ENCODE results near the gene C1QTNF5. TPM values are rescaled to one million over a fixed set of nuclear protein-coding genes. Genes with fewer than 3 reads are reported as not detected.
"Not testable (repeated sequence)": the region's sequence is repeated elsewhere in the genome, so short reads cannot be mapped to it uniquely, and the experiment has no call there.

Gene C1QTNF5, protein sequence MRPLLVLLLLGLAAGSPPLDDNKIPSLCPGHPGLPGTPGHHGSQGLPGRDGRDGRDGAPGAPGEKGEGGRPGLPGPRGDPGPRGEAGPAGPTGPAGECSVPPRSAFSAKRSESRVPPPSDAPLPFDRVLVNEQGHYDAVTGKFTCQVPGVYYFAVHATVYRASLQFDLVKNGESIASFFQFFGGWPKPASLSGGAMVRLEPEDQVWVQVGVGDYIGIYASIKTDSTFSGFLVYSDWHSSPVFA
- not detected for total RNA-seq

DNA sequence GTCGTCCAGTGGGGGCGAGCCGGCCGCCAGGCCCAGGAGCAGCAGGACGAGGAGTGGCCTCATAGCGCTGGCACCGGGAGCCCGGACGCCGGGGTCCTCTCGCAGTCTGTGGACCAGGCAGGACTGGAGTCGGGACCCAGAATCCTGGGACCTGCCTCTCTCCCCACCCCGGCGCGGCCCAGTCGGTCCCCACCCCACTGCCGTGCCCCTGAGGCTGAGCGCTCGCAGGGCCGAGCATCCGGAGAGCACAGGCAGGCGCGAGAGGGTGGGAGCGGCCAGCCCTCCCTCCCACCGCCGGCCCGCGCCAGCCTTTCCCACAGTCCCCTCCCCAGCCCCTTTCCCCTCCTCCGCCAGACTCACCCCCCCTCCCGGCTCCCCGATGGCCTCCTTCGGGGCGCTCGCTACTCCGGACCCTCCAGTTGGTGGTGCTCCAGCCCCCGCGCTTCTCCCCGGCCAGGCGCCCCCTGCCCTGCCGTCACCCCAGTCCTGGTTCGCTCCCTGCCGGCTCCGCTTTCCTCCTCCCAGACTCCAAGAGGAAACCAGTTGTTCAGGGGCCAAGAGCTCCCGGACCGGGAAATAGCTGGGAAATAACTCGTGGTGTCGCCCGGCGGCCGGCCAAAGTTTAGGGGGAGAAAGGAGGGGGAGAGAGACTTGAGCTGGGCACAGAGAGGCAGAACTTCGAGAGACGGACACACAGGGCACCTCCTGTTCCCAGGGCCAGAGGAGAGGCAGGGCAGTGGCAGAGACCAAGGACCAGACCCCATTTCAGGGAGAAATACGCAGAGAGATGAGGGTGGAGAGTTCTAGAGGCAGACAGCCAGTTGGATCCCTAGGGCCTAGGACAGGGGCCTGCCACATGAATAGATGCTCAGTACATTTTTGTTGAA lies at the start of gene C1QTNF5:
C1QTNF5 (minus strand) TSS at position 549 of the 887 bp plus-strand sequence; CDS start at position 63, 486 bp downstream.
- POLR2A ChIA-PET, result interaction anchor here (0.6 to 0.7 kb wide), 3 partner anchors 20 to 245 kb away, joined by 3 read pairs; no protein-coding TSS in a partner anchor
- Mint-ChIP-seq H3K4me1 (ENCODE audit: low read depth) (peaks cover 39% of the 10 kb centered on the region), H3K4me3 (no peak within 1 kb of the TSS), H3K27me3 (peaks cover 29% of the 10 kb centered on the region), H3K27ac (no peak within 1 kb of the TSS), H3K36me3 (ENCODE audit: low read depth) (peaks cover 21% of the 10 kb centered on the region), H3K9me3 (no peaks in the 10 kb centered on the region)
- intact Hi-C loops (cut with micrococcal nuclease), result no loop called here
- CTCF ChIA-PET, result interaction anchor here (0.6 to 10.9 kb wide), 22 partner anchors 8 to 256 kb away, joined by 3 to 201 read pairs (median 3); partner anchors contain the start of genes HMBS and USP2
- no peak for DNase-seq
- TF ChIP-seq, protein P1, sequence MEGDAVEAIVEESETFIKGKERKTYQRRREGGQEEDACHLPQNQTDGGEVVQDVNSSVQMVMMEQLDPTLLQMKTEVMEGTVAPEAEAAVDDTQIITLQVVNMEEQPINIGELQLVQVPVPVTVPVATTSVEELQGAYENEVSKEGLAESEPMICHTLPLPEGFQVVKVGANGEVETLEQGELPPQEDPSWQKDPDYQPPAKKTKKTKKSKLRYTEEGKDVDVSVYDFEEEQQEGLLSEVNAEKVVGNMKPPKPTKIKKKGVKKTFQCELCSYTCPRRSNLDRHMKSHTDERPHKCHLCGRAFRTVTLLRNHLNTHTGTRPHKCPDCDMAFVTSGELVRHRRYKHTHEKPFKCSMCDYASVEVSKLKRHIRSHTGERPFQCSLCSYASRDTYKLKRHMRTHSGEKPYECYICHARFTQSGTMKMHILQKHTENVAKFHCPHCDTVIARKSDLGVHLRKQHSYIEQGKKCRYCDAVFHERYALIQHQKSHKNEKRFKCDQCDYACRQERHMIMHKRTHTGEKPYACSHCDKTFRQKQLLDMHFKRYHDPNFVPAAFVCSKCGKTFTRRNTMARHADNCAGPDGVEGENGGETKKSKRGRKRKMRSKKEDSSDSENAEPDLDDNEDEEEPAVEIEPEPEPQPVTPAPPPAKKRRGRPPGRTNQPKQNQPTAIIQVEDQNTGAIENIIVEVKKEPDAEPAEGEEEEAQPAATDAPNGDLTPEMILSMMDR (IDR thresholded peaks at IDR 0.05), result no peak
- ATAC-seq, result no peak

DNA sequence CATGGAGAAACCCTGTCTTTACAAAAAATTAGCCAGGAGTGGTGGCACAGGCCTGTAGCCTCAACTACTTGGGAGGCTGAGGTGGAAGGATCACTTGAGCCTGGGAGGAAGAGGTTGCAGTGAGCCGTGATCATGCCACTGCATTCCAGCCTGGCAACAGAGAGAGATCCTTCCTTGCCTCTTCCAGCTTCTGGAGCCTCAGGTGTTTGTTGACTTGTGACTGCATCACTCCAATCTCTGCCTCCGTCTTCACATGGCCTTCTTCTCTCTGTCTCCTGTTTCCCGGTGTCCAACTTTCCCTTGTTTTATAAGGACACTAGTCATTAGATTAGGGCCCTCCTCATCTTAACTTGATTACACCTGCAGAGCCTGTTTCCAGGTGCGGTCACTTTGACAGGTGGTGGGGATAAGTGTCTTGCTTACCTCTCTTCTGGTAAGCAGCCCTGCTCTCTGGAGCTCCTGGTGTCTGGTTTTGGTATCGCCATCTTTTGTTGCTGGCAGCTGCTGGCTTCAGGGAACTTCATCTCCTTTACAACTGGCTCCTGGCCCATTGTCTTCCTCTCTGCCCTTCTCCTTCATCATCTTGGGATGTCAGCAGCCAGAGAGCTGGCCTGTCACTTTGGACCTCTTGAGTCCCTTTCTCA lies 49.0 kb upstream of the C1QTNF5 start:
- intact Hi-C loops (cut with micrococcal nuclease), result no loop called here
- Mint-ChIP-seq H3K36me3 (ENCODE audit: low read depth) (no peaks in the 10 kb centered on the region), H3K9me3 (no peaks in the 10 kb centered on the region), H3K27me3 (peaks cover 8% of the 10 kb centered on the region), H3K4me3 (no peak overlapping the region), H3K27ac (no peak overlapping the region), H3K4me1 (ENCODE audit: low read depth) (no peaks in the 10 kb centered on the region)
- TF ChIP-seq, protein P1 (IDR thresholded peaks at IDR 0.05), result peak; percentile 50
- CTCF ChIA-PET, result interaction anchor here (1.0 to 1.6 kb wide), 3 partner anchors 9 to 54 kb away, joined by 3 to 5 read pairs (median 5); no protein-coding TSS in a partner anchor
- peak; percentile 42 for DNase-seq
- POLR2A ChIA-PET, result no interaction called here
- ATAC-seq, result peak; percentile 51

DNA sequence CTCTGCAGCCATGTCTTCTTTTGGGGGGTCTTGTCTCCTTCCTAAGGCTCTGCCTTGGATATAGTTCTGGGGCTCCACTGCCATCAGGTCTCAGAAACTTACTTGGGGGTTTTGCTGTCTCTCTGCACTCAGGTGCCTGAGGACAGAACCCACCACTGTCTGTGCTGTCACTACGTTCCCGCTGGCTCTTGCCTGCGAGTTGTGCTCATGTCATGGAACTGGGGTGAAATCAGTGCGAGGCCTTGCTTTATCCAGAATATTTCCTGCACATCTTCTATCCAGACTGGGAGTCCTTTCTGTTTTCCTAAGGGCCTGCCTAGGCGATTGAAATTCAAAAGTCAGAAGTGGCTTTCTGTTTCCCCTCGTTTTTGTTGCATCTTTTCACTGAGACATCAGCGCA lies 47.4 kb upstream of the C1QTNF5 start:
- ChIA-PET CTCF (interaction anchor here (2.6 kb wide), 1 partner anchor 87 kb away, joined by 11 read pairs; no protein-coding TSS in a partner anchor), POLR2A (no interaction called here)
- H3K36me3 Mint-ChIP-seq (ENCODE audit: low read depth), result no peaks in the 10 kb centered on the region
- H3K4me1 Mint-ChIP-seq (ENCODE audit: low read depth), result no peaks in the 10 kb centered on the region
- no peak for ATAC-seq
- intact Hi-C loops (cut with micrococcal nuclease), result no loop called here
- DNase-seq, result no peak
- TF ChIP-seq, protein P1 (IDR thresholded peaks at IDR 0.05), result no peak
- no peak overlapping the region for H3K27ac Mint-ChIP-seq
- H3K4me3 Mint-ChIP-seq, result no peak overlapping the region
- no peaks in the 10 kb centered on the region for H3K9me3 Mint-ChIP-seq
- H3K27me3 Mint-ChIP-seq, result peaks cover 2% of the 10 kb centered on the region

DNA sequence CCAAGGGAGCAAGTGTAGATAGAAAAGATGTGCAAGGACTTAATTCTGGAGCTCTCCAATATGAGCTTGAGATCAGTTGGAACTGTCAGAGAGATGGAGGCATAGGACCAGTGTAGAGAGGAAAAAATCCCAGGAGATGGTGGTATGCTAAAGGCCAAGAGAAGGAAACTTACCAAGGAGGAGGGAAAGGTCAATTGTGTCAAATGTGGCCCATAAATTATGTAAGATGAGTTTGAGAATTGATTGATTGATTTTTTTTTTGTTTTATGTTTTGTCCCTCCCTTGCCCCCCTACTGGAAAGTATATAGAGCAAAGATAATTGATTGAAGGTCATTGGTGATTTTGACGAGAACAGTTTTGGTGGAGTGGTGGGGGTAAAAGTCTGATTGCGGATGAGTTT lies 43.6 kb upstream of the C1QTNF5 start:
- H3K9me3 Mint-ChIP-seq, result no peaks in the 10 kb centered on the region
- H3K27me3 Mint-ChIP-seq, result no peaks in the 10 kb centered on the region
- no peaks in the 10 kb centered on the region for H3K36me3 Mint-ChIP-seq (ENCODE audit: low read depth)
- TF ChIP-seq, protein P1 (IDR thresholded peaks at IDR 0.05), result no peak
- H3K27ac Mint-ChIP-seq, result no peak overlapping the region
- H3K4me3 Mint-ChIP-seq, result no peak overlapping the region
- no peak for DNase-seq
- peaks cover 7% of the 10 kb centered on the region for H3K4me1 Mint-ChIP-seq (ENCODE audit: low read depth)
- ChIA-PET POLR2A (no interaction called here), CTCF (interaction anchor here (0.9 to 15.0 kb wide), 5 partner anchors 25 to 91 kb away, joined by 3 to 241 read pairs (median 4); no protein-coding TSS in a partner anchor)
- no peak for ATAC-seq
- intact Hi-C loops (cut with micrococcal nuclease), result no loop called here

DNA sequence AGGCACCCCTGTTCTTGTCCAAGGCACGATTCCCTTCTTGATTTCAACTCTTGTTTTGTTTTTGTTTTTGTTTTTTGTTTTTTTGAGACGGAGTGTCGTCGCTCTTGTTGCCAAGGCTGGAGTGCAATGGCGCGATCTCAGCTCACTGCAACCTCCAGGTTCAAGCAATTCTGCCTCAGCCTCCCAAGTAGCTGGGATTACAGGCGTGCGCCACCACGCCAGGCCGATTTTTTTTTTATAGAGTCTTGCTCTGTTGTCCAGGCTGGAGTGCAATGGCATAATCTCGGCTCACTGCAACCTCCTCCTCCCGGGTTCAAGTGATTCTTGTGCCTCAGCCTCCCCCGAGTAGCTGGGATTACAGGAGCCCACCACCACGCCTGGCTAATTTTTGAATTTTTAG lies 41.8 kb upstream of the C1QTNF5 start:
- H3K4me1 Mint-ChIP-seq (ENCODE audit: low read depth); intact Hi-C loops (cut with micrococcal nuclease); H3K4me3 Mint-ChIP-seq; H3K36me3 Mint-ChIP-seq (ENCODE audit: low read depth); H3K9me3 Mint-ChIP-seq; DNase-seq; H3K27ac Mint-ChIP-seq; ATAC-seq; H3K27me3 Mint-ChIP-seq; POLR2A ChIA-PET: not testable (repeated sequence)
- CTCF ChIA-PET, result interaction anchor here (0.6 to 15.0 kb wide), 14 partner anchors 9 to 93 kb away, joined by 3 to 241 read pairs (median 5); no protein-coding TSS in a partner anchor

Data from activated CD8-positive, alpha-beta T cell treated with anti-CD3 and anti-CD28 coated beads for 36 hours (primary cell).